Measurements from ENCODE around the gene MCM10.

The MCM10 gene

DNA sequence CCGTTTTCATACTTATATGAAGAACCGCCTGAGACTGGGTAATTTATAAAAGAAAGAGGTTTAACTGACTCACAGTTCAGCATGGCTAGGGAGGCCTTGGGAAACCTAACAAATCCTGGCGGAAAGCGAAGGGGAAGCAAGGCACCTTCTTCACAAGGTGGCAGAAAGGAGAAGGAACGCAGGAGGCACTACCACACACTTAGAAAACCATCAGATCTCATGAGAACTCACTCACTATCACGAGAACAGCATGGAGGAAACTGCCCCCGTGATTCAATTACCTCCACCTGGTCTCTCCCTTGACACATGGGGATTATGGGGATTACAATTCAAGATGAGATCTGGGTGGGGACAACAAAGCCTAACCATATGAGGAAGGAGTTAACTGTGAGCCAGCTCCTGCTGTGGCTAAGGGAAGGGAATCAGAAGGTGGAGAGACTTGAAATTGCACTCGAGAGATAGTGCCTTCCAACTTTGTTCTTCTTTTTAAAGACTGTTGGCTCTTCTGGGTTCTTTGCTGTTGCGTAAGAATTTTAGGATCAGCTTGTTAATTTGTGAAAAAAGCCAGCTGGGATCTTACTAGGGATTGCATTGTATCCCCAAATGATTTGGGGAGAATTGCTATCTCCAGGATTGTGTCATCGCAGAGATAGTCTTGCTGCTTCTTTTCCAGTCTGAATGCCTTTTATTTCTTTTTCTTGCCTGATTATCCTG lies 40.4 kb upstream of the MCM10 start:
- TF ChIP-seq CTCF (IDR thresholded peaks at IDR 0.05; ENCODE audit: borderline replicate concordance, insufficient read depth, low read depth, low read length): no peak

DNA sequence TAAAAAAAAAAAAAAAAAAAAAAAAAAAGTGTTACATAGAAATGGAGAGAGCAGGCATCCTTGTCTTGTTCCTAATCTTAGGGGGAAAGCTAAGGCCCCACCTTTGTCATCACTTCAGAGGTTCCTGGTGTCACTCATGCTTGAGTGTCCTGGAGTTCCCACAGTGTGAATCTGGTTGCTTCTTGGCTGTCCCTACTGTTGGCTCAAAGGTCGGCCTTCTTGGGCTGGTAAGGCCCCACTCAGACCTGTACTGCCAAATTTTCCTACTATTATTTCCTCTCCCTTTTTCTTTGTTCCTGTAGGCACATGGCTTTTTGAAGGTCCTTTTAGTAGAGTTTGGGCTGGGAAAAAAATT lies 39.9 kb upstream of the MCM10 start:
- TF ChIP-seq CTCF (IDR thresholded peaks at IDR 0.05; ENCODE audit: borderline replicate concordance, insufficient read depth, low read depth, low read length): no peak
- no peak overlapping the region for H3K4me3 ChIP-seq (ENCODE audit: low read depth, low read length)

More for the DNA sequence above, 40.4 kb upstream of the MCM10 start:
- no peak overlapping the region for H3K4me3 ChIP-seq (ENCODE audit: low read depth, low read length)

GRCh38 chr10:13136651-13137050 lies 24.7 kb upstream of the MCM10 start:
- no peak for TF ChIP-seq CTCF (IDR thresholded peaks at IDR 0.05; ENCODE audit: borderline replicate concordance, insufficient read depth, low read depth, low read length)
- no peak overlapping the region for H3K4me3 ChIP-seq (ENCODE audit: low read depth, low read length)

- no peak for TF ChIP-seq CTCF (IDR thresholded peaks at IDR 0.05; ENCODE audit: borderline replicate concordance, insufficient read depth, low read depth, low read length)
- no peak overlapping the region for H3K4me3 ChIP-seq (ENCODE audit: low read depth, low read length)
These were observed 22.2 kb upstream of the MCM10 start for GRCh38 chr10:13139150-13139549.

- TF ChIP-seq CTCF (IDR thresholded peaks at IDR 0.05; ENCODE audit: borderline replicate concordance, insufficient read depth, low read depth, low read length): no peak
- H3K4me3 ChIP-seq (ENCODE audit: low read depth, low read length): no peak overlapping the region
These were observed 21.7 kb upstream of the MCM10 start for GRCh38 chr10:13139676-13140075.

GRCh38 chr10:13140627-13141190 lies 20.6 kb upstream of the MCM10 start:
- no peak for TF ChIP-seq CTCF (IDR thresholded peaks at IDR 0.05; ENCODE audit: borderline replicate concordance, insufficient read depth, low read depth, low read length)
- H3K4me3 ChIP-seq (ENCODE audit: low read depth, low read length): no peak overlapping the region

DNA sequence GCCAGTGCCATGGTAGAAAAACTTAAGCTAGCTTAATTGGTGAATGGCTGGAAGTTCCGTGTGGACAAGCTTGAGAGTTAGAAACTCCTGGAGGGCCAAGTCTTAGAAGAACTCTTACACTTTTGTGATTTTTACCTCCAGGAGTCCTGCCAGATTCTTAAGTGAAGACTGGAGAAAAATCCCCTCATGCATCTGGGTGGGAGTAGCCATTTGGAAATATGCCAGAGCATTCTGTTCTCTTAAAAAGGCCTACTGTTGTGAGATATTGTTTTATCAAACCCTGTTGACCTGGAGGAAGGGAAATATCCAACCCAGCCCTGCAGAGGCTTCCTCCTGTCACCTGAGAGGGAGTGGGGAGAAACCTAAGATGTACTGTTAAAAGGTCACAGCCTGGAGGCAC lies 17.6 kb upstream of the MCM10 start:
- TF ChIP-seq CTCF (IDR thresholded peaks at IDR 0.05; ENCODE audit: borderline replicate concordance, insufficient read depth, low read depth, low read length): no peak
- no peak overlapping the region for H3K4me3 ChIP-seq (ENCODE audit: low read depth, low read length)
